GM12878 (cell line): ENCODE measurements around the gene DHRS7C.

Source experiments
- CEBPB ChIP-seq, 2 experiments: fragments of 150-350 bp in 1 of 2; IDR thresholded peaks; 2 replicates each; pipeline ENCODE4 v1.6.1; 2012 to 2014; ENCODE audit warnings: low read depth in 2 of 2, low read length in 2 of 2, borderline replicate concordance in 1 of 2, inconsistent platforms in 1 of 2
- EGR1 ChIP-seq, 2 experiments: IDR thresholded peaks; 1 replicate in 1 of 2; 2 replicates in 1 of 2; pipeline ENCODE4 v1.6.1; 2011 to 2012; ENCODE audit warnings: low read depth in 2 of 2, low read length in 2 of 2, borderline replicate concordance in 1 of 2, mild to moderate bottlenecking in 1 of 2, moderate library complexity in 1 of 2
- EZH2 ChIP-seq: IDR thresholded peaks from 2 replicates; pipeline ENCODE4 v1.6.1; 2012; ENCODE audit warnings: low read depth, mild to moderate bottlenecking, control low read depth, inconsistent platforms, low read length, borderline replicate concordance; ENCODE audit not compliant: control insufficient read depth
- MAX ChIP-seq: IDR thresholded peaks from 2 replicates; pipeline ENCODE4 v1.6.1; 2012; ENCODE audit warnings: low read depth, low read length, improper control_type of control experiment
- MLLT1 ChIP-seq: fragments of 450-650 bp; IDR thresholded peaks from 2 replicates; pipeline ENCODE4 v1.6.1; 2016; ENCODE audit warnings: mild to moderate bottlenecking
- POLR2A ChIP-seq: IDR thresholded peaks from 2 replicates; pipeline ENCODE4 v1.6.1; 2011; ENCODE audit warnings: low read depth, mild to moderate bottlenecking, low read length
- TCF3 ChIP-seq: IDR thresholded peaks from 2 replicates; pipeline ENCODE4 v1.6.1; 2012; ENCODE audit warnings: low read depth, mild to moderate bottlenecking, low read length, borderline replicate concordance; ENCODE audit not compliant: insufficient read depth
- ZBTB33 ChIP-seq: fragments of 450-650 bp; IDR thresholded peaks from 2 replicates; pipeline ENCODE4 v1.6.1; 2017; ENCODE audit warnings: mild to moderate bottlenecking
- TF ChIP-seq, protein P1 (sequence below): IDR thresholded peaks from 2 replicates; pipeline ENCODE4 v1.6.1; 2011; ENCODE audit warnings: low read depth, mild to moderate bottlenecking, low read length, moderate library complexity, borderline replicate concordance; ENCODE audit errors: extremely low read depth
- TF ChIP-seq, protein P2 (sequence below), 3 experiments: IDR thresholded peaks in 2 of 3; conservative IDR thresholded peaks in 1 of 3; 2 replicates each; pipeline ENCODE4 v1.5.1; 2011; ENCODE audit warnings: low read depth in 3 of 3, low read length in 3 of 3, mild to moderate bottlenecking in 3 of 3, control low read depth in 2 of 3, moderate library complexity in 2 of 3, inconsistent platforms in 1 of 3, mixed read lengths in 1 of 3; ENCODE audit not compliant: control insufficient read depth in 2 of 3, insufficient read depth in 1 of 3; ENCODE audit errors: extremely low read depth in 1 of 3
- TF ChIP-seq, protein P3 (sequence below): IDR thresholded peaks from 2 replicates; pipeline ENCODE4 v1.6.1; 2011; ENCODE audit warnings: borderline replicate concordance, low read depth, mild to moderate bottlenecking, moderate library complexity, low read length; ENCODE audit not compliant: insufficient read depth, poor library complexity, severe bottlenecking

- TF ChIP-seq ZBTB33 (no peak), TCF3 (no peak), CEBPB (IDR thresholded peaks at IDR 0.05; ENCODE audit: borderline replicate concordance in 1 of 2, low read depth in 2 of 2, low read length in 2 of 2) (no peak), EZH2 (no peak), POLR2A (no peak), EGR1 (IDR thresholded peaks at IDR 0.05; ENCODE audit: borderline replicate concordance in 1 of 2, low read depth in 2 of 2, low read length in 2 of 2) (no peak), MAX (no peak), MLLT1 (no peak)
- TF ChIP-seq, protein P1, sequence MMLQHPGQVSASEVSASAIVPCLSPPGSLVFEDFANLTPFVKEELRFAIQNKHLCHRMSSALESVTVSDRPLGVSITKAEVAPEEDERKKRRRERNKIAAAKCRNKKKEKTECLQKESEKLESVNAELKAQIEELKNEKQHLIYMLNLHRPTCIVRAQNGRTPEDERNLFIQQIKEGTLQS: no peak
- TF ChIP-seq, protein P2, sequence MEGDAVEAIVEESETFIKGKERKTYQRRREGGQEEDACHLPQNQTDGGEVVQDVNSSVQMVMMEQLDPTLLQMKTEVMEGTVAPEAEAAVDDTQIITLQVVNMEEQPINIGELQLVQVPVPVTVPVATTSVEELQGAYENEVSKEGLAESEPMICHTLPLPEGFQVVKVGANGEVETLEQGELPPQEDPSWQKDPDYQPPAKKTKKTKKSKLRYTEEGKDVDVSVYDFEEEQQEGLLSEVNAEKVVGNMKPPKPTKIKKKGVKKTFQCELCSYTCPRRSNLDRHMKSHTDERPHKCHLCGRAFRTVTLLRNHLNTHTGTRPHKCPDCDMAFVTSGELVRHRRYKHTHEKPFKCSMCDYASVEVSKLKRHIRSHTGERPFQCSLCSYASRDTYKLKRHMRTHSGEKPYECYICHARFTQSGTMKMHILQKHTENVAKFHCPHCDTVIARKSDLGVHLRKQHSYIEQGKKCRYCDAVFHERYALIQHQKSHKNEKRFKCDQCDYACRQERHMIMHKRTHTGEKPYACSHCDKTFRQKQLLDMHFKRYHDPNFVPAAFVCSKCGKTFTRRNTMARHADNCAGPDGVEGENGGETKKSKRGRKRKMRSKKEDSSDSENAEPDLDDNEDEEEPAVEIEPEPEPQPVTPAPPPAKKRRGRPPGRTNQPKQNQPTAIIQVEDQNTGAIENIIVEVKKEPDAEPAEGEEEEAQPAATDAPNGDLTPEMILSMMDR (IDR thresholded peaks at IDR 0.05 in 2 of 3, conservative IDR thresholded peaks at IDR 0.05 in 1 of 3; ENCODE audit: control insufficient read depth in 2 of 3, extremely low read depth in 1 of 3, insufficient read depth in 1 of 3, low read depth in 3 of 3, low read length in 3 of 3): peak; percentile 88 to 100 (median 98)
- TF ChIP-seq, protein P3, sequence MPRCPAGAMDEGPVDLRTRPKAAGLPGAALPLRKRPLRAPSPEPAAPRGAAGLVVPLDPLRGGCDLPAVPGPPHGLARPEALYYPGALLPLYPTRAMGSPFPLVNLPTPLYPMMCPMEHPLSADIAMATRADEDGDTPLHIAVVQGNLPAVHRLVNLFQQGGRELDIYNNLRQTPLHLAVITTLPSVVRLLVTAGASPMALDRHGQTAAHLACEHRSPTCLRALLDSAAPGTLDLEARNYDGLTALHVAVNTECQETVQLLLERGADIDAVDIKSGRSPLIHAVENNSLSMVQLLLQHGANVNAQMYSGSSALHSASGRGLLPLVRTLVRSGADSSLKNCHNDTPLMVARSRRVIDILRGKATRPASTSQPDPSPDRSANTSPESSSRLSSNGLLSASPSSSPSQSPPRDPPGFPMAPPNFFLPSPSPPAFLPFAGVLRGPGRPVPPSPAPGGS: no peak
Measured at GRCh38 chr17:9729034-9729650, 62.2 kb downstream of the DHRS7C start.
